ENCODE data around the gene OAF. TPM values are rescaled to one million over a fixed set of nuclear protein-coding genes. Genes with fewer than 3 reads are reported as not detected.

Gene OAF
- total RNA-seq, 1 experiment from 2014 or later, result 32.3 TPM

- H3K9me2 ChIP-seq (ENCODE audit: insufficient read depth), result no peaks in the 10 kb centered on the region
- no peaks in the 10 kb centered on the region for H3K79me2 ChIP-seq (ENCODE audit: insufficient read depth, low read length)
- H3K4me2 ChIP-seq (ENCODE audit: low read length), result peak overlapping the region; percentile 81
- H3K36me3 ChIP-seq (ENCODE audit: control insufficient read depth in 1 of 2, insufficient read depth in 2 of 2, low read length in 2 of 2), result no peaks in the 10 kb centered on the region
- DNase-seq (ENCODE audit: low read depth, low spot score) (no peak), ATAC-seq (peak; percentile 91)
- H3K9me3 ChIP-seq (ENCODE audit: control insufficient read depth in 1 of 2, insufficient read depth in 1 of 2, low read depth in 1 of 2, low read length in 2 of 2), result no peaks in the 10 kb centered on the region
- intact Hi-C loops (cut with micrococcal nuclease), result loop anchor here (2.0 kb wide), 1 partner anchor 502 kb away; no protein-coding TSS in a partner anchor
- RAD21 ChIA-PET (ENCODE audit: low non-redundant PET in 1 of 2, low total read pairs in 2 of 2, uncharacterized antibody in 2 of 2, unreplicated experiment in 2 of 2), result no interaction called here
- peak overlapping the region; percentile 29 to 49 for H3K4me3 ChIP-seq (replicated peaks in 1 of 2; ENCODE audit: low read depth in 1 of 2, low read length in 2 of 2)
- H3K4me1 ChIP-seq (ENCODE audit: control insufficient read depth in 1 of 2, insufficient read depth in 2 of 2, low read length in 2 of 2), result peaks cover 2 to 14% of the 10 kb centered on the region in 2 experiments; a peak in 1 of 4 replicates
- CTCF ChIA-PET, result interaction anchor here (1.0 to 1.1 kb wide), 3 partner anchors 11 to 135 kb away, joined by 3 to 4 read pairs (median 4); no protein-coding TSS in a partner anchor
- H3K27me3 ChIP-seq (ENCODE audit: insufficient read depth, low read length), result 0 out of 2 replicates have a peak, but pooled peaks cover 5% of the 10 kb centered on the region
- H4K20me1 ChIP-seq (ENCODE audit: insufficient read depth), result no peaks in the 10 kb centered on the region
- peak overlapping the region; percentile 96 for H2AFZ ChIP-seq (ENCODE audit: low read depth, low read length, poor library complexity, severe bottlenecking)
- BruUV-seq (replicated peaks), result no TSS peak
- no peak overlapping the region; the same call in 1 of the 2 replicates for H3K27ac ChIP-seq (ENCODE audit: low read depth, low read length)
- H3K9ac ChIP-seq (ENCODE audit: low read length), result peak overlapping the region; percentile 41
- POLR2A ChIA-PET, result no interaction called here
- TF ChIP-seq ZNF274 (IDR thresholded peaks at IDR 0.05; ENCODE audit: low read depth, low read length) (no peak), CBX3 (IDR thresholded peaks at IDR 0.05; ENCODE audit: low read depth) (no peak), EGR1 (IDR thresholded peaks at IDR 0.05; ENCODE audit: low read depth) (peak; percentile 56; the same call in 1 of the 2 replicates), MAX (IDR thresholded peaks at IDR 0.05) (no peak), ZBTB33 (IDR thresholded peaks at IDR 0.05; ENCODE audit: extremely low read depth, insufficient replicate concordance, low read length) (no peak), POLR2AphosphoS5 (IDR thresholded peaks at IDR 0.05; ENCODE audit: low read depth, low read length) (no peak), SIN3A (IDR thresholded peaks at IDR 0.05; ENCODE audit: low read depth) (no peak), TCF7L2 (IDR thresholded peaks at IDR 0.05; ENCODE audit: borderline replicate concordance, extremely low read depth, insufficient read depth, insufficient read length) (peak; percentile 21), CTCF (IDR thresholded peaks at IDR 0.05 in 2 of 3, conservative IDR thresholded peaks at IDR 0.05 in 1 of 3; ENCODE audit: borderline replicate concordance in 1 of 3, insufficient read depth in 1 of 3, low read depth in 2 of 3, low read length in 2 of 3) (peak; percentile 42 to 83 (median 80)), ZFX (IDR thresholded peaks at IDR 0.05) (no peak), FOSL1 (IDR thresholded peaks at IDR 0.05; ENCODE audit: low read depth) (no peak), POLR2A (IDR thresholded peaks at IDR 0.05; ENCODE audit: borderline replicate concordance, extremely low read depth, insufficient read depth, insufficient read length) (no peak), RAD21 (IDR thresholded peaks at IDR 0.05; ENCODE audit: low read depth) (peak; percentile 57), CEBPB (IDR thresholded peaks at IDR 0.05; ENCODE audit: low read depth) (no peak), JUND (IDR thresholded peaks at IDR 0.05) (no peak), REST (IDR thresholded peaks at IDR 0.05; ENCODE audit: low read depth) (no peak), EZH2phosphoT487 (IDR thresholded peaks at IDR 0.05; ENCODE audit: borderline replicate concordance) (no peak), ELF1 (IDR thresholded peaks at IDR 0.05; ENCODE audit: borderline replicate concordance, low read depth) (no peak), ATF3 (IDR thresholded peaks at IDR 0.05) (no peak)
Measured at GRCh38 chr11:120168960-120169681, 41.7 kb upstream of the OAF start.

All from HCT116 (cell line).